Measurements from ENCODE around the gene ATG4A.

The ATG4A gene

DNA sequence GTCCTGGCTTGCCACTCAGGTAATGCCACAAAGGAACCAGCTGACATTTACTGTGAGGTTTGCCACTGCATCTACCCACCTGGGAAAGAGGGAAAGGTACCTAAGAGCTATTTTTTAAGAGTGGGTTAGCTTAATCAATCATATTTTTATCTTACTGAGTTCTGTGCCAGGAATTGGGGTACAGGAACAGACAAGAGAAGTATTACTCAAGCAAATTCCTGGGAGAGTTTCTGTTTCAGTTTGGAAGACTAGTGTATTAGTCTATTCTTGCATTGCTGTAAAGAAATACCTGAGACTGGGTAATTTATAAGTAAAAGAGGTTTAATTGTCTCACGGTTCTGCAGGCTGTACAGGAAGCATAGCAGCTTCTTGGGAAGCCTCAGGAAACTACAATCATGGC, 23.5 kb upstream of the ATG4A start:
- no peak for ATAC-seq
- no peak for TF ChIP-seq ZNF70 (CRISPR knock-in tag; IDR thresholded peaks at IDR 0.05)

DNA sequence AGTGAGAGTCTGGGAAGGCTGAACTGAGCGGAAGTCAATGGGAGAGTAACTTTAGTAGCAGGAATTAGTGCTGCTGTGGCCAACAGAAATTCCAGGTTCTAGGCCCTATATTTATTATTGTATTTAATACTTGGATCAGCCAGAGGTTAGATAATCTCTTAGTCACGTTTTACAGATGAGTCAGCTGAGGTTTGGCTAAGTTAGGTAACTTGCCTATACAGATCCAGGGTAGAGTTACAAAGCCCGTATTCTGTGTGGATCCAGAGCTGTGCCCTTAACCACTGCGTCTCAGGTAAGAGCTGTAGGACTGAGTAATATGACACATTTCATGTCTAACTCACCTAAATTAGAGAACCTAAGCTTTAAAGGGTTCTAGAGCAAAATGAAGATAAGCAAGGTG, 20.7 kb upstream of the ATG4A start:
- ATAC-seq, result no peak
- TF ChIP-seq, protein P1, sequence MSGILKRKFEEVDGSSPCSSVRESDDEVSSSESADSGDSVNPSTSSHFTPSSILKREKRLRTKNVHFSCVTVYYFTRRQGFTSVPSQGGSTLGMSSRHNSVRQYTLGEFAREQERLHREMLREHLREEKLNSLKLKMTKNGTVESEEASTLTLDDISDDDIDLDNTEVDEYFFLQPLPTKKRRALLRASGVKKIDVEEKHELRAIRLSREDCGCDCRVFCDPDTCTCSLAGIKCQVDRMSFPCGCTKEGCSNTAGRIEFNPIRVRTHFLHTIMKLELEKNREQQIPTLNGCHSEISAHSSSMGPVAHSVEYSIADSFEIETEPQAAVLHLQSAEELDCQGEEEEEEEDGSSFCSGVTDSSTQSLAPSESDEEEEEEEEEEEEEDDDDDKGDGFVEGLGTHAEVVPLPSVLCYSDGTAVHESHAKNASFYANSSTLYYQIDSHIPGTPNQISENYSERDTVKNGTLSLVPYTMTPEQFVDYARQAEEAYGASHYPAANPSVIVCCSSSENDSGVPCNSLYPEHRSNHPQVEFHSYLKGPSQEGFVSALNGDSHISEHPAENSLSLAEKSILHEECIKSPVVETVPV (CRISPR knock-in tag; IDR thresholded peaks at IDR 0.05), result no peak
- TF ChIP-seq ZNF565 (CRISPR knock-in tag; conservative IDR thresholded peaks at IDR 0.05; ENCODE audit: low read depth), result no peak
- TF ChIP-seq ZNF8 (CRISPR knock-in tag; IDR thresholded peaks at IDR 0.05), result no peak
- no peak for TF ChIP-seq OSR1 (CRISPR knock-in tag; IDR thresholded peaks at IDR 0.05)
- no peak for TF ChIP-seq ZC3H10 (CRISPR knock-in tag; IDR thresholded peaks at IDR 0.05)

DNA sequence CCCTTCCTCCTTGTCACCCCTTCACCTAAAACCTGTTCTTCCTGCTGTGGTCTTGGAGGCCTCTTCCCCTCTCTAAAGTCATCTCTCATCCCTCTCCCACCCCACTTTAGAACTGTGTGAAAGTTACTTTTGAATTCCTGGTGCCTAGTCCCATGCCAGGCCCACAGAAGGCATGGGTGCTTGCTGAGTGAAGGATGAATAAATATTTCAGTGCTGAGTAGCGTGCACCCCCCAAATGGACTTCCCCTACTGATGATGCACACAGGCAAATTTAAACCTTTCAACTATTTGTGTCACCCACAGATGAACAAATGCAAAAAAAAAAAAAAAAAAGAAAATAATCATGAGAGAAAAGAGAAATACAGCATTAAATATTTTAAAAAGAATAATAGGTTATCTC, 20.0 kb upstream of the ATG4A start:
- TF ChIP-seq TCF4 (CRISPR knock-in tag; IDR thresholded peaks at IDR 0.05; ENCODE audit: borderline replicate concordance) (no peak), ZFP30 (CRISPR knock-in tag; IDR thresholded peaks at IDR 0.05) (no peak), SNAI2 (CRISPR knock-in tag; IDR thresholded peaks at IDR 0.05) (no peak), ZNF70 (CRISPR knock-in tag; IDR thresholded peaks at IDR 0.05) (no peak), OSR1 (CRISPR knock-in tag; IDR thresholded peaks at IDR 0.05) (no peak), ZNF8 (CRISPR knock-in tag; IDR thresholded peaks at IDR 0.05) (no peak), ESRRG (CRISPR knock-in tag; IDR thresholded peaks at IDR 0.05) (no peak), ARNTL (CRISPR knock-in tag; IDR thresholded peaks at IDR 0.05; ENCODE audit: borderline replicate concordance, low read depth) (no peak), RARB (CRISPR knock-in tag; IDR thresholded peaks at IDR 0.05) (no peak), BACH2 (CRISPR knock-in tag; IDR thresholded peaks at IDR 0.05; ENCODE audit: borderline replicate concordance) (no peak)
- TF ChIP-seq, protein P2, sequence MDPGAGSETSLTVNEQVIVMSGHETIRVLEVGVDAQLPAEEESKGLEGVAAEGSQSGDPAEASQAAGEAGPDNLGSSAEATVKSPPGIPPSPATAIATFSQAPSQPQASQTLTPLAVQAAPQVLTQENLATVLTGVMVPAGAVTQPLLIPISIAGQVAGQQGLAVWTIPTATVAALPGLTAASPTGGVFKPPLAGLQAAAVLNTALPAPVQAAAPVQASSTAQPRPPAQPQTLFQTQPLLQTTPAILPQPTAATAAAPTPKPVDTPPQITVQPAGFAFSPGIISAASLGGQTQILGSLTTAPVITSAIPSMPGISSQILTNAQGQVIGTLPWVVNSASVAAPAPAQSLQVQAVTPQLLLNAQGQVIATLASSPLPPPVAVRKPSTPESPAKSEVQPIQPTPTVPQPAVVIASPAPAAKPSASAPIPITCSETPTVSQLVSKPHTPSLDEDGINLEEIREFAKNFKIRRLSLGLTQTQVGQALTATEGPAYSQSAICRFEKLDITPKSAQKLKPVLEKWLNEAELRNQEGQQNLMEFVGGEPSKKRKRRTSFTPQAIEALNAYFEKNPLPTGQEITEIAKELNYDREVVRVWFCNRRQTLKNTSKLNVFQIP (CRISPR knock-in tag; IDR thresholded peaks at IDR 0.05; ENCODE audit: borderline replicate concordance, low read depth), result no peak
- ATAC-seq, result no peak

DNA sequence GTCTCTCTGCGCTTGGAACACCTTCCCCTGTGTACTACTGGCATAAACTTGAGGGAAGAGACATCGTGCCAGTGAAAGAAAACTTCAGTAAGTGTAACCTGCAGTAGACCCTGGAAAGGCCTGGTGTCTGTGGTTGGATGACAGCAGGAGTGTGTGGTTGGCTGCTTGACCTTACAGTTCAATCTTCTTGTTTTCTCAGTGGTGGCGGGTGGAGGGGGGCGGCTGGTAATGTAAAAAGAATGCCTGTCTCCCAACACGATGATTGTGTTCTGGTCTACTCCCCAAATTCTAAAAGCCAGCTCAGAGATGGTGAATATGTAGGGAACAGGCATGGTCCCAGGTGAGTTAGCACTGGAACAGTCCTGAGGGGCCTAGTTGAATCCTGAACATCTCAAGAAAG, 18.8 kb upstream of the ATG4A start:
- no peak for TF ChIP-seq ZFP3 (CRISPR knock-in tag; IDR thresholded peaks at IDR 0.05)
- TF ChIP-seq ZNF8 (CRISPR knock-in tag; IDR thresholded peaks at IDR 0.05), result no peak
- no peak for TF ChIP-seq TOX (CRISPR knock-in tag; IDR thresholded peaks at IDR 0.05; ENCODE audit: borderline replicate concordance)
- ATAC-seq, result no peak

DNA sequence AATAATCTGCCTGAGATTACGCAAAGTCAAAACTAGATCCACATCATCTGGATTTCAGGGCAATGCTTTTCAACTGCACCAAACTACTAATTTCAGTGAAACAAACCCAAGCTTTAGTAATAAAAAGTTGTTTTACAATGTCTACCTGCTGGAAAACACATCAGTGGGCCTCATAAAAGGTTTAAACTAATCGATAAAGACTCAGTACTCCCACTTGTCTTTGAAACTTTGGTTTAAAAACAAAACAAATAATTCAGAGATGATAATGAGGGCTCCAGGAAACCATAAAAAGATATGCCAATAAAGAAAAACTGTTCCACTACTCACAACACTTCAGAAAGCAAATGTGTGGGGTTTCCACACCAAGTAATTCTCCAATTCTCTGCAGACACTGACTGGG, 10.5 kb upstream of the ATG4A start:
- ATAC-seq, result no peak
- TF ChIP-seq ZNF565 (CRISPR knock-in tag; conservative IDR thresholded peaks at IDR 0.05; ENCODE audit: low read depth) (no peak), ZNF8 (CRISPR knock-in tag; IDR thresholded peaks at IDR 0.05) (no peak), PPARA (CRISPR knock-in tag; IDR thresholded peaks at IDR 0.05; ENCODE audit: borderline replicate concordance) (no peak), OSR1 (CRISPR knock-in tag; IDR thresholded peaks at IDR 0.05) (no peak), ZC3H10 (CRISPR knock-in tag; IDR thresholded peaks at IDR 0.05) (no peak), TCF4 (CRISPR knock-in tag; IDR thresholded peaks at IDR 0.05; ENCODE audit: borderline replicate concordance) (no peak), CSDC2 (CRISPR knock-in tag; IDR thresholded peaks at IDR 0.05) (no peak), RARB (CRISPR knock-in tag; IDR thresholded peaks at IDR 0.05) (no peak), BACH2 (CRISPR knock-in tag; IDR thresholded peaks at IDR 0.05; ENCODE audit: borderline replicate concordance) (no peak), ZFP30 (CRISPR knock-in tag; IDR thresholded peaks at IDR 0.05) (no peak), ZNF70 (CRISPR knock-in tag; IDR thresholded peaks at IDR 0.05) (no peak), SNAI2 (CRISPR knock-in tag; IDR thresholded peaks at IDR 0.05) (no peak)
- TF ChIP-seq, protein P2 (CRISPR knock-in tag; IDR thresholded peaks at IDR 0.05; ENCODE audit: borderline replicate concordance, low read depth), result no peak
- TF ChIP-seq, protein P1 (CRISPR knock-in tag; IDR thresholded peaks at IDR 0.05), result no peak
- TF ChIP-seq, protein P3, sequence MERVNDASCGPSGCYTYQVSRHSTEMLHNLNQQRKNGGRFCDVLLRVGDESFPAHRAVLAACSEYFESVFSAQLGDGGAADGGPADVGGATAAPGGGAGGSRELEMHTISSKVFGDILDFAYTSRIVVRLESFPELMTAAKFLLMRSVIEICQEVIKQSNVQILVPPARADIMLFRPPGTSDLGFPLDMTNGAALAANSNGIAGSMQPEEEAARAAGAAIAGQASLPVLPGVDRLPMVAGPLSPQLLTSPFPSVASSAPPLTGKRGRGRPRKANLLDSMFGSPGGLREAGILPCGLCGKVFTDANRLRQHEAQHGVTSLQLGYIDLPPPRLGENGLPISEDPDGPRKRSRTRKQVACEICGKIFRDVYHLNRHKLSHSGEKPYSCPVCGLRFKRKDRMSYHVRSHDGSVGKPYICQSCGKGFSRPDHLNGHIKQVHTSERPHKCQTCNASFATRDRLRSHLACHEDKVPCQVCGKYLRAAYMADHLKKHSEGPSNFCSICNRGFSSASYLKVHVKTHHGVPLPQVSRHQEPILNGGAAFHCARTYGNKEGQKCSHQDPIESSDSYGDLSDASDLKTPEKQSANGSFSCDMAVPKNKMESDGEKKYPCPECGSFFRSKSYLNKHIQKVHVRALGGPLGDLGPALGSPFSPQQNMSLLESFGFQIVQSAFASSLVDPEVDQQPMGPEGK (CRISPR knock-in tag; IDR thresholded peaks at IDR 0.05; ENCODE audit: borderline replicate concordance), result no peak
